Endodermal cell (in vitro differentiated cells): ENCODE results near the gene BCKDHB. TPM values are rescaled to one million over a fixed set of nuclear protein-coding genes. Genes with fewer than 3 reads are reported as not detected.

Experiments used
- DNase-seq: peaks from one replicate; pipeline ENCODE4 v3.0.0-alpha.2; 2017
- H3K27ac ChIP-seq: 2 replicates; pipeline ENCODE4 v1.5.1; 2013; ENCODE audit warnings: mild to moderate bottlenecking, low read depth, low read length, moderate library complexity
- H3K27me3 ChIP-seq: 2 replicates; pipeline ENCODE4 v1.6.1; 2013; ENCODE audit warnings: mild to moderate bottlenecking, low read length, moderate library complexity; ENCODE audit not compliant: insufficient read depth, control insufficient read depth, poor library complexity, severe bottlenecking
- H3K36me3 ChIP-seq: 2 replicates; pipeline ENCODE4 v1.7.0; 2013; ENCODE audit warnings: mild to moderate bottlenecking, low read length, moderate library complexity; ENCODE audit not compliant: control insufficient read depth, insufficient read depth
- H3K4me1 ChIP-seq: one replicate; pipeline ENCODE4 v1.7.0; 2013; ENCODE audit warnings: low read length; ENCODE audit not compliant: control insufficient read depth, insufficient read depth
- H3K4me3 ChIP-seq: 2 replicates; pipeline ENCODE4 v1.5.1; 2013; ENCODE audit warnings: mild to moderate bottlenecking, low read length, moderate library complexity
- H3K9ac ChIP-seq: 2 replicates; pipeline ENCODE4 v1.6.1; 2013; ENCODE audit warnings: mild to moderate bottlenecking, low read length, moderate library complexity; ENCODE audit not compliant: poor library complexity, severe bottlenecking; ENCODE audit errors: extremely low read depth
- H3K9me3 ChIP-seq: 2 replicates; pipeline ENCODE4 v1.6.1; 2013; ENCODE audit warnings: mild to moderate bottlenecking, low read length, moderate library complexity; ENCODE audit not compliant: control insufficient read depth
- H3K27ac Mint-ChIP-seq: 2 replicates; pipeline ENCODE4 v1.8.0; 2020; ENCODE audit warnings: mixed read lengths
- H3K27me3 Mint-ChIP-seq: 2 replicates; pipeline ENCODE4 v1.8.0; 2021; ENCODE audit warnings: mild to moderate bottlenecking, mixed read lengths; ENCODE audit not compliant: insufficient read depth
- H3K36me3 Mint-ChIP-seq: 2 replicates; pipeline ENCODE4 v1.8.0; 2020; ENCODE audit warnings: low read depth, mixed read lengths
- H3K4me1 Mint-ChIP-seq: 2 replicates; pipeline ENCODE4 v1.8.0; 2020; ENCODE audit warnings: mixed read lengths
- H3K4me3 Mint-ChIP-seq: 2 replicates; pipeline ENCODE4 v1.8.0; 2020; ENCODE audit warnings: mild to moderate bottlenecking, moderate library complexity, mixed read lengths
- H3K9me3 Mint-ChIP-seq: 2 replicates; pipeline ENCODE4 v1.8.0; 2020; ENCODE audit warnings: mild to moderate bottlenecking, mixed read lengths
- WGBS, 2 experiments: methylation state at CpG; one replicate each; pipeline versions ENCODE4 v1.1.5 to v1.1.7; 2013; ENCODE audit warnings: missing lambda C conversion rate in 2 of 2, mixed read lengths in 1 of 2; ENCODE audit not compliant: insufficient coverage in 1 of 2, insufficient read length in 1 of 2; 5-methylcytosine and 5-hydroxymethylcytosine counted together
- total RNA-seq, 2 donors: library from RNA; stranded (reverse); fragmentation: NEBNext Ultra II Directional in 1 of 2; extraction: Animal tissue kit (Norgen Biotek cat#: 25700) in 1 of 2; gene quantifications; 2 replicates in 1 of 2; 3 replicates in 1 of 2; pipeline ENCODE4 v1.2.1, GENCODE V29; 2021
- TF ChIP-seq, protein P1 (sequence below): fragments of 200-600 bp; sonication (generic); conservative IDR thresholded peaks from 2 replicates; pipeline ENCODE4 v1.5.0; 2021; ENCODE audit warnings: antibody characterized with exemption, mild to moderate bottlenecking

BCKDHB gene
- total RNA-seq, 2 donors from 2014 or later: 35.1 to 36.4 TPM

DNA sequence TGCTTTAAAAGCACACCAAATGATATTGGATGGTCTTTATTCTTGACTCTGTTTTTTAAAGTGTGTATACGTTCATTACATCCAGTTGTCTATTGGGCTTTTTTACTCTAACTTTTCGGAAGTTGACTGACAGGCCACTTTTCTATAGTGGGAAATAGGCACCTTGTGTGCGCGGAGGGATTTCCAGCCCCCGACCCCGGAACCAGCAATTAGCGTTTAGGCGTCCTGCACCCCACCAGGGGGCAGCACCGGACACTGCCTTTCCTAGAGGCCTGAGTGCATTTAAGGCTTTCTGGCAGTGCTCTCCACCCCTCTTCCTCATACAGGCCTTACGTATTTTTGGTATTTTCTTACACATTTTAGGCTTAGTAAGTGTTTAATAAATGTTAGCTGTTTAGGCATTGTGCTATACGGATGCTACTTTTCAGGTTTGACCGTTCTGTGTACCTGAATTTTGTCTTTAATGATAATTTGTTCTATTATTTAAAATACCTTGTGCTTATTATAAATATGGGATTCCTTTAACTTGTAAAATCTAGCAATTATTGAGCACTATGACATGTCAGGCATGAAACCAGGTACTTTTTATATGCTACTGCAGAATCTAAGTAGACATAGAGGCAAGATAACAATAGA, 231.8 kb downstream of the BCKDHB start:
- no peaks in the 10 kb centered on the region for H3K9me3 Mint-ChIP-seq
- no peak overlapping the region for H3K9ac ChIP-seq
- DNase-seq: peak; percentile 94
- no peak overlapping the region for H3K27ac Mint-ChIP-seq
- H3K27me3 Mint-ChIP-seq: no peaks in the 10 kb centered on the region
- TF ChIP-seq, protein P1, sequence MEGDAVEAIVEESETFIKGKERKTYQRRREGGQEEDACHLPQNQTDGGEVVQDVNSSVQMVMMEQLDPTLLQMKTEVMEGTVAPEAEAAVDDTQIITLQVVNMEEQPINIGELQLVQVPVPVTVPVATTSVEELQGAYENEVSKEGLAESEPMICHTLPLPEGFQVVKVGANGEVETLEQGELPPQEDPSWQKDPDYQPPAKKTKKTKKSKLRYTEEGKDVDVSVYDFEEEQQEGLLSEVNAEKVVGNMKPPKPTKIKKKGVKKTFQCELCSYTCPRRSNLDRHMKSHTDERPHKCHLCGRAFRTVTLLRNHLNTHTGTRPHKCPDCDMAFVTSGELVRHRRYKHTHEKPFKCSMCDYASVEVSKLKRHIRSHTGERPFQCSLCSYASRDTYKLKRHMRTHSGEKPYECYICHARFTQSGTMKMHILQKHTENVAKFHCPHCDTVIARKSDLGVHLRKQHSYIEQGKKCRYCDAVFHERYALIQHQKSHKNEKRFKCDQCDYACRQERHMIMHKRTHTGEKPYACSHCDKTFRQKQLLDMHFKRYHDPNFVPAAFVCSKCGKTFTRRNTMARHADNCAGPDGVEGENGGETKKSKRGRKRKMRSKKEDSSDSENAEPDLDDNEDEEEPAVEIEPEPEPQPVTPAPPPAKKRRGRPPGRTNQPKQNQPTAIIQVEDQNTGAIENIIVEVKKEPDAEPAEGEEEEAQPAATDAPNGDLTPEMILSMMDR: peak; percentile 87
- no peaks in the 10 kb centered on the region for H3K27me3 ChIP-seq
- no peaks in the 10 kb centered on the region for H3K4me1 ChIP-seq
- H3K27ac ChIP-seq: no peak overlapping the region
- H3K4me1 Mint-ChIP-seq: peaks cover 13% of the 10 kb centered on the region
- no peak overlapping the region for H3K4me3 ChIP-seq
- WGBS, 2 experiments: 20 to 33% methylated on average over 1 to 12 of the region's 12 CpGs
- no peaks in the 10 kb centered on the region for H3K9me3 ChIP-seq
- no peak overlapping the region for H3K4me3 Mint-ChIP-seq
- no peaks in the 10 kb centered on the region for H3K36me3 ChIP-seq
- H3K36me3 Mint-ChIP-seq: no peaks in the 10 kb centered on the region

DNA sequence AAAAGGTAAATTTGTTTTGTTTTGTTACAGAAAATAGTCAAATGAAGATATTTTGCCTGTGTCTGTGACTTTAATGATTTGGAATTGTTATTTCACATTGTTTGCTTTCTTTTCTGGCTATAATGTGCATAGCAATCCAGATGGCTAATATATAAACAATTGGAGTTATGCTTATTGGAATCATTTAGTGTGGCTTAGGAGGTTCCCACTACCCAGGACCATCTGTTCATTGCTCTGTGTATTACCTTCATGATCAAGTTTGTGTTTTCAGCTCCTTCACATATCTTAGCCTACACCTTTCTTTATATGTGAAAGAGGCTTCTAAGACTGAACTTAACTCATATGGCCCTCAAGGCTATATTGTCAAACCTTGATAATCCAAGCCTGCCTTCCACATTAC, 232.9 kb downstream of the BCKDHB start:
- H3K27me3 ChIP-seq: no peaks in the 10 kb centered on the region
- Mint-ChIP-seq H3K4me3 (no peak overlapping the region), H3K27ac (no peak overlapping the region), H3K36me3 (no peaks in the 10 kb centered on the region), H3K4me1 (peaks cover 13% of the 10 kb centered on the region), H3K9me3 (no peaks in the 10 kb centered on the region), H3K27me3 (no peaks in the 10 kb centered on the region)
- TF ChIP-seq, protein P1: no peak
- no peaks in the 10 kb centered on the region for H3K36me3 ChIP-seq
- H3K9me3 ChIP-seq: no peaks in the 10 kb centered on the region
- no peaks in the 10 kb centered on the region for H3K4me1 ChIP-seq
- no peak overlapping the region for H3K27ac ChIP-seq
- no peak for DNase-seq
- no peak overlapping the region for H3K4me3 ChIP-seq
- H3K9ac ChIP-seq: no peak overlapping the region

DNA sequence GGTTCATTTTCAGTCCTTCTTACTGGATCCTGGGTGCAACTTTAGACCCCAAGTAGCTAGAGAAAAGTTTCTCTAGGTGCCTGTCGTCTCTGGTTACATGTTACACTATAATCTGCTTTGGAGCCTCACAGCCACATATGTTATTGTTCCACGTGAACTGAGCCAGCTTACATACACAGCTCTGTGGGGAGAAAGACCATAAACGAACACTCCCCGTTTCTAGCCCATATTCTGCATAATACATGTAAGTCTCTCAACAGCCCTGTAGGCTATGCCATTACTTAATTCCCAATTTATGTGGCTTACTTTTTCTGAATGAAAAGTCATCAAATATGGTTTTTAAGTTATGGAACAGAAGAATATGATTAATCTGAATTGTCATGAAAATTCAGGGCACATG, 233.8 kb downstream of the BCKDHB start:
- H3K4me1 ChIP-seq: no peaks in the 10 kb centered on the region
- Mint-ChIP-seq H3K9me3 (no peaks in the 10 kb centered on the region), H3K36me3 (no peaks in the 10 kb centered on the region), H3K4me1 (peaks cover 8% of the 10 kb centered on the region), H3K27me3 (no peaks in the 10 kb centered on the region), H3K27ac (no peak overlapping the region), H3K4me3 (no peak overlapping the region)
- no peaks in the 10 kb centered on the region for H3K36me3 ChIP-seq
- WGBS, 2 experiments: 89 to 92% methylated on average over 3 to 4 of the region's 4 CpGs
- DNase-seq: no peak
- H3K27me3 ChIP-seq: no peaks in the 10 kb centered on the region
- TF ChIP-seq, protein P1: no peak
- no peaks in the 10 kb centered on the region for H3K9me3 ChIP-seq
- H3K9ac ChIP-seq: no peak overlapping the region
- no peak overlapping the region for H3K27ac ChIP-seq
- no peak overlapping the region for H3K4me3 ChIP-seq
